Measurements from ENCODE around the gene MTREX.
A peak's percentile ranks its signal among the peaks of the same experiment; 100 is the strongest.

Gene MTREX

DNA sequence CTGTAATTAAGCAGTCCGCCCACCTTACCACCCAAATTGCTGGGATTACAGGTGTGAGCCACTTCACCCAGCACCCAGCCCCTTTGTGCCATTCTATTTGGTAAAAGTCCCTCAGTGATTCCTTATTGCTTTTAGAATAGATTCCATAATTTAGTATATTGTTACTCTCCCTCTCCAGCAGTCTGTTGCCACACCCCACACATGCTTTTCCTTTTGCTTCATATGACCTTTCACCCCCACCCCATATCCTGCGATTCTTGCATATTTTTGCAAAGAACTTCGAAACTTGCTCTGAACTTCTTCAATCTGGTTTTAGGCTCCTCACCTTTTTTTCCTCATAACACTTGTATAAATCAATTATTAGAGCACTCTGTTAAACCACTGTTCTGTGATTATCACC is 100.2 kb downstream of the MTREX start (continued):
- TF ChIP-seq ZNF610 (tag by site-specific recombination; IDR thresholded peaks at IDR 0.05; ENCODE audit: borderline replicate concordance) (no peak), MZF1 (tag by site-specific recombination; IDR thresholded peaks at IDR 0.05; ENCODE audit: borderline replicate concordance) (no peak), MYNN (tag by site-specific recombination; IDR thresholded peaks at IDR 0.05; ENCODE audit: borderline replicate concordance) (no peak), ZNF624 (tag by site-specific recombination; IDR thresholded peaks at IDR 0.05) (no peak), ZNF664 (tag by site-specific recombination; IDR thresholded peaks at IDR 0.05) (no peak), ZNF707 (tag by site-specific recombination; IDR thresholded peaks at IDR 0.05) (no peak)

DNA sequence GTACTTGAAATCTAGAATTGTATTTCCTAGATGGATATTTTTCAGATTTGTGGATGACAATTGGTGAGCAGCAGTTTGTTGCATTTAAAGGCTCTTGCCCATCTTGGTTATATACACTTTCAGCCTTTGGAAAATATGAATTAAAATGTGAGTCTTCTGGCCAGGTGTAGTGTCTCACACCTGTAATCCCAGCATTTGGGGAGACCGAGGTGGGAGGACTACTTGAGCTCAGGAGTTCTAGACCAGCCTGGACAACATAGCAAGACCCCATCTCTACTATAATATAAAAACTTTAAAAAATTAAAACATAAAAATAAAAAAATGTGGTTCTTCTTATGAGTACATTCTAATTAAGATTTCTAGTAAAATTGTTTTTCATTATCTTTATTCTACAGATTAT is 102.0 kb downstream of the MTREX start:
- H3K4me1 ChIP-seq (ENCODE audit: control insufficient read depth, insufficient read depth, low read length): no peaks in the 10 kb centered on the region
- CTCF ChIA-PET: interaction anchor here (0.7 kb wide), 1 partner anchor 435 kb away, joined by 3 read pairs; no protein-coding TSS in a partner anchor

DNA sequence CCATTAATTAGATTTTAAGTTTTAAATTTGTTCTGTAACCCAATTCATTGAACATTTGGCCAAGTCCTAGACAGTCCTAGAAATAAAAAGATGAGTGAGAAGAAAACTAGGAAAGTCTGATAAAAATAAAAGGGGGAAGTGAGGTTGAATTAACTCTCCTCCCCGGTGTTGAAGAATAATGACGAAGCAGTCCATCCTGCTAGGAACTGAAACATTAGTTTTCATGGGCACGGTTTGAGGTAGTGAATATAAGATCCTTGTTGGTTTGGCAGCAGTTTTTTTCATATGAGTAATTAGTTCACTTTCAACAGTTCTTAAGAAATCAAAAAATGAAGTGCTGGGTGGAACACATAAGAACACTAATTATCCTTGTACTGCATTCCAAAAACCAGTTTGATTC is 103.1 kb downstream of the MTREX start:
- no peaks in the 10 kb centered on the region for H3K9me3 ChIP-seq (ENCODE audit: control insufficient read depth, insufficient read depth, low read depth, low read length)
- CTCF ChIA-PET: interaction anchor here (0.6 kb wide), 2 partner anchors 279 to 820 kb away, joined by 3 to 5 read pairs; no protein-coding TSS in a partner anchor
- H3K4me3 ChIP-seq (ENCODE audit: low read depth, low read length): no peak overlapping the region
- POLR2A ChIA-PET: no interaction called here
- no peaks in the 10 kb centered on the region for H3K4me1 ChIP-seq (ENCODE audit: control insufficient read depth, insufficient read depth, low read length)
- peaks cover 13 to 36% of the 10 kb centered on the region in 2 experiments for H3K36me3 ChIP-seq (ENCODE audit: control insufficient read depth in 2 of 2, insufficient read depth in 1 of 2, low read length in 2 of 2)
- no peak overlapping the region for H3K27ac ChIP-seq (ENCODE audit: extremely low read depth, low read depth, low read length)
- TF ChIP-seq ZNF175 (tag by site-specific recombination; IDR thresholded peaks at IDR 0.05): no peak
- no peak for TF ChIP-seq GLIS2 (tag by site-specific recombination; IDR thresholded peaks at IDR 0.05)
- TF ChIP-seq ZFP37 (tag by site-specific recombination; IDR thresholded peaks at IDR 0.05): no peak
- TF ChIP-seq, protein P1, sequence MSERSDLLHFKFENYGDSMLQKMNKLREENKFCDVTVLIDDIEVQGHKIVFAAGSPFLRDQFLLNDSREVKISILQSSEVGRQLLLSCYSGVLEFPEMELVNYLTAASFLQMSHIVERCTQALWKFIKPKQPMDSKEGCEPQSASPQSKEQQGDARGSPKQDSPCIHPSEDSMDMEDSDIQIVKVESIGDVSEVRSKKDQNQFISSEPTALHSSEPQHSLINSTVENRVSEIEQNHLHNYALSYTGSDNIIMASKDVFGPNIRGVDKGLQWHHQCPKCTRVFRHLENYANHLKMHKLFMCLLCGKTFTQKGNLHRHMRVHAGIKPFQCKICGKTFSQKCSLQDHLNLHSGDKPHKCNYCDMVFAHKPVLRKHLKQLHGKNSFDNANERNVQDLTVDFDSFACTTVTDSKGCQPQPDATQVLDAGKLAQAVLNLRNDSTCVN (tag by site-specific recombination; optimal IDR thresholded peaks at IDR 0.05): no peak
- TF ChIP-seq ZNF23 (tag by site-specific recombination; IDR thresholded peaks at IDR 0.05; ENCODE audit: borderline replicate concordance): no peak
- no peak for TF ChIP-seq ZNF473 (tag by site-specific recombination; IDR thresholded peaks at IDR 0.05)
- TF ChIP-seq KLF7 (tag by site-specific recombination; IDR thresholded peaks at IDR 0.05; ENCODE audit: borderline replicate concordance): no peak
- TF ChIP-seq ZNF121 (tag by site-specific recombination; IDR thresholded peaks at IDR 0.05): no peak
- TF ChIP-seq, protein P2, sequence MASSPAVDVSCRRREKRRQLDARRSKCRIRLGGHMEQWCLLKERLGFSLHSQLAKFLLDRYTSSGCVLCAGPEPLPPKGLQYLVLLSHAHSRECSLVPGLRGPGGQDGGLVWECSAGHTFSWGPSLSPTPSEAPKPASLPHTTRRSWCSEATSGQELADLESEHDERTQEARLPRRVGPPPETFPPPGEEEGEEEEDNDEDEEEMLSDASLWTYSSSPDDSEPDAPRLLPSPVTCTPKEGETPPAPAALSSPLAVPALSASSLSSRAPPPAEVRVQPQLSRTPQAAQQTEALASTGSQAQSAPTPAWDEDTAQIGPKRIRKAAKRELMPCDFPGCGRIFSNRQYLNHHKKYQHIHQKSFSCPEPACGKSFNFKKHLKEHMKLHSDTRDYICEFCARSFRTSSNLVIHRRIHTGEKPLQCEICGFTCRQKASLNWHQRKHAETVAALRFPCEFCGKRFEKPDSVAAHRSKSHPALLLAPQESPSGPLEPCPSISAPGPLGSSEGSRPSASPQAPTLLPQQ (tag by site-specific recombination; IDR thresholded peaks at IDR 0.05): no peak
- no peak for TF ChIP-seq ZNF341 (tag by site-specific recombination; IDR thresholded peaks at IDR 0.05; ENCODE audit: low read depth)
- no peak for TF ChIP-seq ZNF623 (tag by site-specific recombination; IDR thresholded peaks at IDR 0.05)
- TF ChIP-seq, protein P3, sequence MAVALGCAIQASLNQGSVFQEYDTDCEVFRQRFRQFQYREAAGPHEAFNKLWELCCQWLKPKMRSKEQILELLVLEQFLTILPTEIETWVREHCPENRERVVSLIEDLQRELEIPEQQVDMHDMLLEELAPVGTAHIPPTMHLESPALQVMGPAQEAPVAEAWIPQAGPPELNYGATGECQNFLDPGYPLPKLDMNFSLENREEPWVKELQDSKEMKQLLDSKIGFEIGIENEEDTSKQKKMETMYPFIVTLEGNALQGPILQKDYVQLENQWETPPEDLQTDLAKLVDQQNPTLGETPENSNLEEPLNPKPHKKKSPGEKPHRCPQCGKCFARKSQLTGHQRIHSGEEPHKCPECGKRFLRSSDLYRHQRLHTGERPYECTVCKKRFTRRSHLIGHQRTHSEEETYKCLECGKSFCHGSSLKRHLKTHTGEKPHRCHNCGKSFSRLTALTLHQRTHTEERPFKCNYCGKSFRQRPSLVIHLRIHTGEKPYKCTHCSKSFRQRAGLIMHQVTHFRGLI (tag by site-specific recombination; IDR thresholded peaks at IDR 0.05): no peak
- TF ChIP-seq GLI4 (tag by site-specific recombination; IDR thresholded peaks at IDR 0.05): no peak
- TF ChIP-seq ZNF544 (tag by site-specific recombination; IDR thresholded peaks at IDR 0.05): no peak
- TF ChIP-seq ZNF274 (IDR thresholded peaks at IDR 0.05; ENCODE audit: low read length): no peak
- no peak for TF ChIP-seq ZNF274 (tag by site-specific recombination; IDR thresholded peaks at IDR 0.05; ENCODE audit: borderline replicate concordance)
- TF ChIP-seq ZNF530 (tag by site-specific recombination; IDR thresholded peaks at IDR 0.05; ENCODE audit: low read depth): no peak
- TF ChIP-seq ZFP41 (tag by site-specific recombination; IDR thresholded peaks at IDR 0.05; ENCODE audit: borderline replicate concordance): no peak
- TF ChIP-seq, protein P4, sequence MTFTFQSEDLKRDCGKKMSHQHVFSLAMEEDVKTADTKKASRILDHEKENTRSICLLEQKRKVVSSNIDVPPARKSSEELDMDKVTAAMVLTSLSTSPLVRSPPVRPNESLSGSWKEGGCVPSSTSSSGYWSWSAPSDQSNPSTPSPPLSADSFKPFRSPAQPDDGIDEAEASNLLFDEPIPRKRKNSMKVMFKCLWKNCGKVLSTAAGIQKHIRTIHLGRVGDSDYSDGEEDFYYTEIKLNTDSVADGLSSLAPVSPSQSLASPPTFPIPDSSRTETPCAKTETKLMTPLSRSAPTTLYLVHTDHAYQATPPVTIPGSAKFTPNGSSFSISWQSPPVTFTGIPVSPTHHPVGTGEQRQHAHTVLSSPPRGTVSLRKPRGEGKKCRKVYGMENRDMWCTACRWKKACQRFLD (tag by site-specific recombination; IDR thresholded peaks at IDR 0.05): no peak
- no peak for TF ChIP-seq ZNF37A (tag by site-specific recombination; IDR thresholded peaks at IDR 0.05)

More for the DNA sequence above, 102.0 kb downstream of the MTREX start:
- Histone ChIP-seq H3K4me3 (ENCODE audit: low read depth, low read length) (no peak overlapping the region), H3K36me3 (ENCODE audit: control insufficient read depth in 2 of 2, insufficient read depth in 1 of 2, low read length in 2 of 2) (peaks cover 15 to 38% of the 10 kb centered on the region in 2 experiments), H3K9me3 (ENCODE audit: control insufficient read depth, insufficient read depth, low read depth, low read length) (no peaks in the 10 kb centered on the region), H3K27ac (ENCODE audit: extremely low read depth, low read depth, low read length) (no peak overlapping the region)
- POLR2A ChIA-PET: interaction anchor here (0.6 kb wide), 1 partner anchor 230 kb away, joined by 9 read pairs; no protein-coding TSS in a partner anchor
- TF ChIP-seq, protein P5, sequence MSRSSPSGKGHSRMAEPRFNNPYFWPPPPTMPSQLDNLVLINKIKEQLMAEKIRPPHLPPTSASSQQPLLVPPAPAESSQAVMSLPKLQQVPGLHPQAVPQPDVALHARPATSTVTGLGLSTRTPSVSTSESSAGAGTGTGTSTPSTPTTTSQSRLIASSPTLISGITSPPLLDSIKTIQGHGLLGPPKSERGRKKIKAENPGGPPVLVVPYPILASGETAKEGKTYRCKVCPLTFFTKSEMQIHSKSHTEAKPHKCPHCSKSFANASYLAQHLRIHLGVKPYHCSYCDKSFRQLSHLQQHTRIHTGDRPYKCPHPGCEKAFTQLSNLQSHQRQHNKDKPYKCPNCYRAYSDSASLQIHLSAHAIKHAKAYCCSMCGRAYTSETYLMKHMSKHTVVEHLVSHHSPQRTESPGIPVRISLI (tag by site-specific recombination; IDR thresholded peaks at IDR 0.05): no peak
- TF ChIP-seq ZNF121 (tag by site-specific recombination; IDR thresholded peaks at IDR 0.05) (peak; percentile 59; the same call in 1 of the 2 replicates), ZNF394 (tag by site-specific recombination; IDR thresholded peaks at IDR 0.05; ENCODE audit: borderline replicate concordance) (no peak), ZNF544 (tag by site-specific recombination; IDR thresholded peaks at IDR 0.05) (no peak), ZNF112 (tag by site-specific recombination; IDR thresholded peaks at IDR 0.05) (no peak), ZBTB20 (tag by site-specific recombination; IDR thresholded peaks at IDR 0.05) (no peak)
